Muscle of leg (tissue), 11 donors: ENCODE data around the gene KIRREL3. TPM values are rescaled to one million over a fixed set of nuclear protein-coding genes. Genes with fewer than 3 reads are reported as not detected.
A peak's percentile ranks its signal among the peaks of the same experiment; 100 is the strongest.

ENCODE experiments used
- DNase-seq: peaks from one replicate; pipeline ENCODE4 v3.0.0; 2013
- H3K27ac ChIP-seq: one replicate; pipeline ENCODE4 v1.5.1; 2013; ENCODE audit warnings: mild to moderate bottlenecking, low read length, control low read depth
- H3K27me3 ChIP-seq: one replicate; pipeline ENCODE4 v1.6.1; 2013; ENCODE audit warnings: low read length; ENCODE audit not compliant: control insufficient read depth, insufficient read depth
- H3K36me3 ChIP-seq: one replicate; pipeline ENCODE4 v1.6.1; 2013; ENCODE audit warnings: low read length; ENCODE audit not compliant: control insufficient read depth, insufficient read depth
- H3K4me1 ChIP-seq: one replicate; pipeline ENCODE4 v1.6.1; 2013; ENCODE audit warnings: low read length; ENCODE audit not compliant: control insufficient read depth, insufficient read depth
- H3K4me3 ChIP-seq: one replicate; pipeline ENCODE4 v1.5.1; 2013; ENCODE audit warnings: low read length, control low read depth
- H3K9me3 ChIP-seq: replicated peaks from 2 replicates; pipeline ENCODE4 v1.6.1; 2013; ENCODE audit warnings: low read depth, low read length; ENCODE audit not compliant: control insufficient read depth
- WGBS: methylation state at CpG from one replicate; pipeline ENCODE4 v1.1.5; 2013; ENCODE audit warnings: missing lambda C conversion rate; ENCODE audit not compliant: insufficient coverage; 5-methylcytosine and 5-hydroxymethylcytosine counted together
- polyA plus RNA-seq, 8 donors: library from polyadenylated mRNA; unstranded; fragments of 120-200 nt; gene quantifications; one replicate each; pipeline versions ENCODE4 v1.2.1 to v1.2.3, GENCODE V29; 2013; ENCODE audit warnings: inconsistent platforms in 1 of 8, low replicate concordance in 1 of 8; ENCODE audit not compliant: insufficient read length in 8 of 8, insufficient read depth in 1 of 8
- total RNA-seq: library from RNA; stranded (reverse); fragments of 120-200 nt; gene quantifications from one replicate; pipeline ENCODE4 v1.2.4, GENCODE V29; 2013

KIRREL3 gene
- total and polyA plus RNA-seq, 9 donors: 0.27 to 1.8 (median 0.93) TPM

DNA sequence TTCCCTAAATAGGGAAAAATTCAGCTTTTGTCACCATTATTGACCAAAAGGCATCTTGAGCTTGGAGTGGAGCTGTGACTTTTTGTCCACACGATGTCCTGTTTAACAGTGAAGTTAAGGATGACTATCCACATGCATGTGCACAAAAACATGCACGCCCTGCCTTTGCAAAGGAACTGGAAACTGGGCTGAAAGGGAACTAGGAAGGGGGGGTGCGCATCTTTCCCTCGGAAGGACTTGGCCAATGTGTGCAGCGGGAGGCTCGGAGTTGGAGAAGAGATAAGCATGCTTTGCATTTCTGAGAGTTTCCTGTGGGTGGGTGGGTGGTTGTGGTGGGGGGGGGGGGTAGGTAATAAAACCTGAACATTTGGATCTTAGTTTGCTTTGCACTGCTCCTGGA lies 411 bp upstream of the KIRREL3 start:
- Histone ChIP-seq H3K27me3 (peaks cover 85% of the 10 kb centered on the region), H3K27ac (no peak overlapping the region), H3K4me3 (peak overlapping the region; percentile 41), H3K36me3 (no peaks in the 10 kb centered on the region), H3K4me1 (peaks cover 40% of the 10 kb centered on the region), H3K9me3 (no peaks in the 10 kb centered on the region)
- no peak for DNase-seq
- 3% methylated on average over 4 of the region's 6 CpGs for WGBS

DNA sequence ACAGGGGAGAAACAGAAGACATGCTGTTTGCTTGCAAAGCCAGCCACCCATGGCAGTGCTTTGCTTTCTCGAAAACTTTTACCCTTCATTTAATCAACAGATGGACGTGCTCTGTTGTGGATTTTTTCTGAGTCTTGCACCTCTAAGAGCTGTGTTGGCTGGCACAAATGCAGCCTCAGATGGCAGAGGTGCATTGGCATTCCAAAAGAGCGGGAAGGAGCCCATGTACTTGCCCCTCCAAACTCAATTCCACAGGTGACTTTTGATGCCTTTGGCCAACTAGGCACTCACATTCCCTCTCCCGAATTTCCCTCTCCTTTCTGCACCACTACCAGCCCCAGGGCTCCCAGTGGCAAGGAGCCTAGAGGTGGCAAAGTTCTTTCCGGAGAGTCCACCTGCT lies 1.2 kb downstream of the KIRREL3 start:
- no peak for DNase-seq
- Histone ChIP-seq H3K27me3 (peaks cover 71% of the 10 kb centered on the region), H3K27ac (no peak overlapping the region), H3K4me3 (no peak overlapping the region), H3K9me3 (no peaks in the 10 kb centered on the region), H3K4me1 (peaks cover 40% of the 10 kb centered on the region), H3K36me3 (no peaks in the 10 kb centered on the region)
- WGBS: 65% methylated on average over 4 of the region's 5 CpGs

DNA sequence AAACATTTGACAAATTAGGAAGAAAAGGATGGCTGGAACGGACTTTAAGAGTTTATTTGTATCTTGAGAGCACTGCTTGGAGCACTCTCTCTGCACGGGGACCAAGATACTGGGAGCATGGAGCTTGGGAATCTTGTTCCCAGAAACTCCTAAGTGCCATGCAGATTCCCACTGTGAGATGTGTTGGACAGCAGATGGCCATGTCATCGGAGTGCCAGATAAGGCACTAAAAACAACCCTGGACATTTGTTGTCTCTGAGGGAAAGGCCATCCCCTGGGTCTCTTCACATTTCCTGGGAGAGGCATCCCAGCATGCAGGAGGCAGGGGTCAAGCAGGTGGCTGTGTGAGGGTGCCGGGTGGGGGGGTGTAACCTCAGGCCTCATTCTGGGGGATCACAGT lies 2.9 kb downstream of the KIRREL3 start:
- H3K27me3 ChIP-seq: peaks cover 56% of the 10 kb centered on the region

DNA sequence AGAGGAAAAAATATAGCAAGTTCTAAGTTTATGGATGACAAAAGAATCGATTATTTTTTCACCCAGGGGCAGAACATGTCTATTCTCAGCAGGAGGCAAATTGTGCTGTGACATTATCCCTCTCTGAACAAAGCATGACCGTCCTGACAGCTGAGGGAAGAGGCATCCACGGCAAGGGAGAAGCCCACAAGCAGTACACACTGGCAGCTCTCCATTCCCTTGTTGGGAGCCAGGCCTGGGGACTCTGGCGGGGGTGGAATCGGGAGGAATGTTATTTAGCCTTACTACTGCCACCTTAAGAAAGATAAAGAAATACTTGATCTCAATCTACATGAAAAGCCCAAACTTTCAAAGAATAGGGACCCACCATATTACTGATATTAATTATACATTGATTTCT lies 3.4 kb downstream of the KIRREL3 start:
- no peaks in the 10 kb centered on the region for H3K9me3 ChIP-seq
- peaks cover 54% of the 10 kb centered on the region for H3K27me3 ChIP-seq
- DNase-seq: peak; percentile 51
- no peak overlapping the region for H3K27ac ChIP-seq
- WGBS: 80% methylated on average over 1 of the region's 5 CpGs
- H3K4me1 ChIP-seq: peaks cover 28% of the 10 kb centered on the region
- H3K36me3 ChIP-seq: no peaks in the 10 kb centered on the region
- no peak overlapping the region for H3K4me3 ChIP-seq

More for the DNA sequence above, 2.9 kb downstream of the KIRREL3 start:
- H3K4me1 ChIP-seq: peaks cover 29% of the 10 kb centered on the region
- WGBS: 63% methylated on average over 4 of the region's 4 CpGs
- no peak overlapping the region for H3K4me3 ChIP-seq
- no peaks in the 10 kb centered on the region for H3K36me3 ChIP-seq
- no peaks in the 10 kb centered on the region for H3K9me3 ChIP-seq
- DNase-seq: no peak
- no peak overlapping the region for H3K27ac ChIP-seq

DNA sequence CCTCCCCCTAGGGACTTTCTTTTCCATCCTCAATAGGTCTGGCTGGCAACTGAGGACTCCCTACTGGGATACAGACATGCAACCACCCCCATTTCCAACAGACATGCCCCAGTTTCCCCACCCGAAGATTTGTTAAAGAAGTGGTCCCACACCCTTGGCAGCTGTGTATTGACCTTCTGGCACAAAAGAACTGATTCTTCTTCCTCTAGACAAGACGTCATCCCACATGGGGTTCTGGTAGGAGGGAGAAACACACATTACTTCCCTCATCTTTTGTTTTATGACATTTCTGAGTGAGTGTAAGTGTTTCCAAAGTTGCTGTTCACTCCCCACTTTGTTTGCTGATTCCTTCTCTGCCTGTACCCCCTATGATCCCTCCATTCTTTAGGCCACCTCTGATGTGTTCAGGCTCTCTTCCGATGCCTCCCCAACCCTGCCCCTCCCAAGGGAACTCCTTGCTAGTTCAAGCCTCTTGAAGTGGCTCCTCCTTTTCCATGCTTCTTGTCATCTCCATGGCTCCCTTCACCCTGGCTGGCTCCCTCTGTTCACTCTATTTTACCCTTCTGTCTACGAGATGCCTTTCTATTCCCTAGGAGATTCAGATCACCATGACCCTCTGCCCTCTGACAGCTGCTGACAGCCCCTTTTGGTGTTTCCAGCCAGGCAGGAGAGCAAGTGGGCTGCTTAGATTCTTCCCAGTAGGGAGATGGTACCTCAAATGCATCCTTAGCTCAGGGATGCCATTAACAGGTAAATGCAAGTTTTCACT lies 4.3 kb downstream of the KIRREL3 start:
- H3K27me3 ChIP-seq: peaks cover 46% of the 10 kb centered on the region
- WGBS: 35% methylated on average over 1 of the region's 4 CpGs
- H3K9me3 ChIP-seq: no peaks in the 10 kb centered on the region
- DNase-seq: peak; percentile 74
- H3K36me3 ChIP-seq: no peaks in the 10 kb centered on the region
- peaks cover 28% of the 10 kb centered on the region for H3K4me1 ChIP-seq
- H3K27ac ChIP-seq: no peak overlapping the region
- no peak overlapping the region for H3K4me3 ChIP-seq

DNA sequence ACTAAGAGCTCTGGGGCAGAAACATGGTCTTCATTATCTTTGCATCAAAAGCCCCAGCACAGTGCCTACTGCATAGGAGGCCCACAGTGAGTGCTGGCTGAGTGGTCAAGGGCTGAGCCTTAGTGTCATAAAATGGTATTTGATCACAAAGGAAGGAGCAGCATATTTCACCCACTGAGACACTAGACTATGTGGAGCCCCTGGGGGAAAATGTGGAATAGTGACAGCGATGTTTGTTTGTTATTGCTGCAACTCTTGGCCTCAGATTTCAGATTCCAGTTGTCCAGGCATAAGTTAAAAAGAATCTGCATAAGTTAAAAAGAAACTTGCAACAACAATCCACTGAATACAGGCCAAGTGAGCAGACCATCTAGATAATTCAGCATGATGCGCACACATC lies 7.0 kb downstream of the KIRREL3 start:
- Histone ChIP-seq H3K4me1 (peaks cover 21% of the 10 kb centered on the region), H3K9me3 (no peaks in the 10 kb centered on the region), H3K27ac (no peak overlapping the region), H3K36me3 (no peaks in the 10 kb centered on the region), H3K4me3 (no peak overlapping the region), H3K27me3 (peaks cover 34% of the 10 kb centered on the region)
- 83% methylated on average over 1 of the region's 2 CpGs for WGBS
- DNase-seq: no peak

DNA sequence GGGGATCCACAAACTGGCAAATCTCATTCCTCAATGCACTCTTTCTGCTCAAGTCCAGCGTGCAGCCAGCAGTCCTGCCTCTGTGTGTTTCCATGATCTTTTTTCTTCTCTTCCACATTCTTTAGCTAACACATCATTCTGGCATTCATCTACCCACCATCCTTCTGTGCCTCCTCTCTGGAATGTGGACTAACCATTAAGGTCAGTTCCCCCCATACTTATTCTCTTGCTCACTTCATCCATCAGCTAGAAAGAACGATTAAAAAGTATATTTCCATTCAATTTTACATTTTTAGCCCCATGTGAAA lies 7.8 kb downstream of the KIRREL3 start:
- no peak for DNase-seq
- Histone ChIP-seq H3K4me1 (peaks cover 20% of the 10 kb centered on the region), H3K36me3 (no peaks in the 10 kb centered on the region), H3K9me3 (no peaks in the 10 kb centered on the region), H3K4me3 (no peak overlapping the region), H3K27me3 (peaks cover 31% of the 10 kb centered on the region), H3K27ac (no peak overlapping the region)
- 67% methylated on average over 1 of the region's 2 CpGs for WGBS

DNA sequence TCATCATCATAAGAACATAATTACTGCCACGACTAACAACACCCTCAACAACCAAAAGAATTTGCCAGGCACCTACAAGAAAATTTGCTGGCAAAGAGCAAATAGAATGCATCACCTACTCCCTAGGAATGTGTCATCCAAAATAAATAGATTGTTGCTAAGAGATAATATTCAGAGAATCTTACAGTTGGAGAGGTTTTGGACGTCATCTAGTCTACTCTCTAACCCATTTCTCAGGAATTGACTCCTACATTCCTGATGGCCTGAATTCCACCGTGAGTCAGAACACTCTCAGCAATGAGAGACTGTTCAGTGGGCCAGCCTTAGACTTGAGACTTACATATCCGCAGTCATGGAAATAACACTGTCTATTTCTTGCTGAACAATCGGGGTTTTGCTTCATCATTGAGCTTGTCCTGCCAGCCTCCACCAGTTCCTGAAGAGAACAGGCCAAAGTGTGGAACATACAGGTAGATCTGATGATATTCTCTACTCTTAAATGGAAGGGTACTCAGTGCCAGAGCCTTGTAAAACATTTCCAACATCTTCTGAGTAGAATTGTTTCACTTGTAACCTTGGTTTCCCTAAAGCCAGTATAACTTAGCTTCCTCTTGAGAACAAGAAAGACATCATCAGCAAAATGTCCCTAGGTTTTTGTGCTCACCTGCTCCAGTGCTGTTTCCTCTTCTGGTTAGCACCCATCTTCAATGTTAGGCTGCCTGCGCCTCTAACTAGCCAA lies 8.3 kb downstream of the KIRREL3 start:
- Histone ChIP-seq H3K27me3 (peaks cover 28% of the 10 kb centered on the region), H3K27ac (no peak overlapping the region), H3K4me1 (peaks cover 16% of the 10 kb centered on the region), H3K9me3 (no peaks in the 10 kb centered on the region), H3K36me3 (no peaks in the 10 kb centered on the region), H3K4me3 (no peak overlapping the region)
- 100% methylated on average over 1 of the region's 6 CpGs for WGBS
- DNase-seq: no peak

DNA sequence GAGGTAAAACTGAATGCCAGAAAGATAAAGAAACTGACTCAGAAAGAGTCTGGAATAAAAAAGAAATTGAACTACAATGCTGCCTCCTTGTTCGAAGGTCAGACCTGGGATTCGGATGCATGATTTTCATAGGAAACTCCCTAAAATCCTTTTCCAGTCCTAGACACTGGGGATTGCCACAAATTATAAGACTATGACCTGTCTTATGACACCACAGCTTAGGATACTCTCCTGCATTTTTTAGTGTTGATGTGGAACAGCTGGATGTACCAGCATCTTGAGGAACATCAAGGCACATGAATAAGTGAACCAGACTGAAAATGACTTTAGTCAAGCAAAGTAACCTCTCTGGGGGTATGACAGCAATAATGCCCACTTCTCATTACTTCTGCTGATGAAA lies 9.0 kb downstream of the KIRREL3 start:
- Histone ChIP-seq H3K27me3 (peaks cover 27% of the 10 kb centered on the region), H3K4me3 (no peak overlapping the region)
- WGBS: 82% methylated on average over 2 of the region's 2 CpGs

DNA sequence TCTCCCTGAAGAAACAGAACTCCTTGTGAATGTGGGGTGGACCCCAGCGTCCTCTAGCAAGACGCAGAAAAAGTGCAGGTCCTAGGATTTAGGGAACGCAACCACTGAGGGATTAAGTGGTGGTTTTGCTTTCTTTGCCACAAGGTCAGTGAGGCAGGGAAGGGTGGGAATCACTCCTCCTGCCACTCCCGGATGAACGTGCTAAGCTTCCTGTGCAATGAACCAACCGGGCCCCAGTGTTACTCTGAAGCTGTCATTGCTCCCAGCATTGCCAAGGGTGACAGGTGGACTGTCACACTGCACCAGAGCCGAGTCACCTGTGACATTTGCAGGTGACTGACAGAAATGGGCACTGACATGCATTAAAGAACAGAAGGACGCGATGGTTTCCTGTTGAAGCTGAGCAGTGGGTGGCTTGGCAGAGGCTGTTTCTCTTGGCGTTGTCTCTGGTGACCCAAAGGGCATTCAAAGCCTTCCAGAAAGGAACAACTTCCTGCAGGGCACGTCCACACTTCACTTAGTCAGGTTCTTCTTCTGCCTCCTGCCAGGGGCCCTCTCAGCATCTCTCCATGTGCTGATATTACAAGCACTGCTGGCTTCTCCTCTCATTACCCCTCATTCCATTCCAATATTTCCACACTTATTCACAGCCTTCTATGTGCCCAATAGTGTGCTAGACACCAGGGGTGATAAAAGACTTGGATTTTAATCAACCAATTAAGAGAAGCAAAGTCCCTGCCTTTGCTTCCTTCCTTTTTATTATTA lies 9.7 kb downstream of the KIRREL3 start:
- 54% methylated on average over 10 of the region's 11 CpGs for WGBS
- Histone ChIP-seq H3K9me3 (no peaks in the 10 kb centered on the region), H3K36me3 (no peaks in the 10 kb centered on the region), H3K27ac (no peak overlapping the region), H3K4me3 (no peak overlapping the region), H3K4me1 (peaks cover 4% of the 10 kb centered on the region), H3K27me3 (peaks cover 25% of the 10 kb centered on the region)
- DNase-seq: no peak

More for the DNA sequence above, 9.0 kb downstream of the KIRREL3 start:
- Histone ChIP-seq H3K4me1 (peaks cover 9% of the 10 kb centered on the region), H3K9me3 (no peaks in the 10 kb centered on the region), H3K36me3 (no peaks in the 10 kb centered on the region), H3K27ac (no peak overlapping the region)
- DNase-seq: no peak
